ENCODE results near the gene NBL1.

NBL1 gene

DNA sequence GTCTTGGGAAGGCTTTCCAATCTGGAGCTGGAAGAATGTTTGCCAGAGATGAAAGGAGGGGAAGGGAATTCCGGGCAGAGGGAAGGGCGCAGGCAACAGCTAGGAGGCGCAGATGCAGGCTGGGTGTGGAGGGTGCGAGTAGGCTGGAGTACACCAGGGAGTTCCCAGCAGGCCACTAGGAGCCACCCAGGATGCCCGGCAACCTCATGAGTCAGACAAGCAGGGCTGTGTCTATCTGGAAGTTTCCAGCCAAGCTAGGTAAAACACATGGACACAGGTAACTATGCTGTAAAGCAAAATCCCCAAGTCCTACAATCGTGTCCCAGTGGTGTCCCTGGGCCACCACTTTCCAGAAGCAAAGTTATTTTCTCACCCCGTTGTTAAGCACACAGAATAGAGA, 990 bp upstream of the NBL1 start (continued):
- TF ChIP-seq, protein P1, sequence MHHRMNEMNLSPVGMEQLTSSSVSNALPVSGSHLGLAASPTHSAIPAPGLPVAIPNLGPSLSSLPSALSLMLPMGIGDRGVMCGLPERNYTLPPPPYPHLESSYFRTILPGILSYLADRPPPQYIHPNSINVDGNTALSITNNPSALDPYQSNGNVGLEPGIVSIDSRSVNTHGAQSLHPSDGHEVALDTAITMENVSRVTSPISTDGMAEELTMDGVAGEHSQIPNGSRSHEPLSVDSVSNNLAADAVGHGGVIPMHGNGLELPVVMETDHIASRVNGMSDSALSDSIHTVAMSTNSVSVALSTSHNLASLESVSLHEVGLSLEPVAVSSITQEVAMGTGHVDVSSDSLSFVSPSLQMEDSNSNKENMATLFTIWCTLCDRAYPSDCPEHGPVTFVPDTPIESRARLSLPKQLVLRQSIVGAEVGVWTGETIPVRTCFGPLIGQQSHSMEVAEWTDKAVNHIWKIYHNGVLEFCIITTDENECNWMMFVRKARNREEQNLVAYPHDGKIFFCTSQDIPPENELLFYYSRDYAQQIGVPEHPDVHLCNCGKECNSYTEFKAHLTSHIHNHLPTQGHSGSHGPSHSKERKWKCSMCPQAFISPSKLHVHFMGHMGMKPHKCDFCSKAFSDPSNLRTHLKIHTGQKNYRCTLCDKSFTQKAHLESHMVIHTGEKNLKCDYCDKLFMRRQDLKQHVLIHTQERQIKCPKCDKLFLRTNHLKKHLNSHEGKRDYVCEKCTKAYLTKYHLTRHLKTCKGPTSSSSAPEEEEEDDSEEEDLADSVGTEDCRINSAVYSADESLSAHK (tag by site-specific recombination; IDR thresholded peaks at IDR 0.05), result no peak
- TF ChIP-seq ZNF239 (tag by site-specific recombination; IDR thresholded peaks at IDR 0.05) (no peak), GLIS2 (tag by site-specific recombination; IDR thresholded peaks at IDR 0.05) (0 out of 2 replicates have a peak, but pooled peaks have one; percentile 34), ZNF157 (tag by site-specific recombination; IDR thresholded peaks at IDR 0.05) (no peak), ZIC2 (tag by site-specific recombination; IDR thresholded peaks at IDR 0.05) (peak; percentile 56; the same call in 1 of the 2 replicates), ZNF558 (tag by site-specific recombination; IDR thresholded peaks at IDR 0.05) (no peak), EGR2 (tag by site-specific recombination; IDR thresholded peaks at IDR 0.05; ENCODE audit: low read depth) (no peak), ZNF510 (tag by site-specific recombination; IDR thresholded peaks at IDR 0.05; ENCODE audit: insufficient replicate concordance) (no peak), ZNF112 (tag by site-specific recombination; IDR thresholded peaks at IDR 0.05) (no peak), RBAK (tag by site-specific recombination; IDR thresholded peaks at IDR 0.05) (no peak), ZNF76 (tag by site-specific recombination; IDR thresholded peaks at IDR 0.05; ENCODE audit: borderline replicate concordance, low read depth) (peak; percentile 71; the same call in 1 of the 2 replicates), KLF1 (tag by site-specific recombination; IDR thresholded peaks at IDR 0.05) (peak; percentile 50), ZNF701 (tag by site-specific recombination; IDR thresholded peaks at IDR 0.05) (no peak), SALL2 (tag by site-specific recombination; IDR thresholded peaks at IDR 0.05; ENCODE audit: borderline replicate concordance) (no peak), ZNF776 (tag by site-specific recombination; IDR thresholded peaks at IDR 0.05; ENCODE audit: borderline replicate concordance) (no peak), ZNF223 (tag by site-specific recombination; IDR thresholded peaks at IDR 0.05) (no peak)
- TF ChIP-seq, protein P2, sequence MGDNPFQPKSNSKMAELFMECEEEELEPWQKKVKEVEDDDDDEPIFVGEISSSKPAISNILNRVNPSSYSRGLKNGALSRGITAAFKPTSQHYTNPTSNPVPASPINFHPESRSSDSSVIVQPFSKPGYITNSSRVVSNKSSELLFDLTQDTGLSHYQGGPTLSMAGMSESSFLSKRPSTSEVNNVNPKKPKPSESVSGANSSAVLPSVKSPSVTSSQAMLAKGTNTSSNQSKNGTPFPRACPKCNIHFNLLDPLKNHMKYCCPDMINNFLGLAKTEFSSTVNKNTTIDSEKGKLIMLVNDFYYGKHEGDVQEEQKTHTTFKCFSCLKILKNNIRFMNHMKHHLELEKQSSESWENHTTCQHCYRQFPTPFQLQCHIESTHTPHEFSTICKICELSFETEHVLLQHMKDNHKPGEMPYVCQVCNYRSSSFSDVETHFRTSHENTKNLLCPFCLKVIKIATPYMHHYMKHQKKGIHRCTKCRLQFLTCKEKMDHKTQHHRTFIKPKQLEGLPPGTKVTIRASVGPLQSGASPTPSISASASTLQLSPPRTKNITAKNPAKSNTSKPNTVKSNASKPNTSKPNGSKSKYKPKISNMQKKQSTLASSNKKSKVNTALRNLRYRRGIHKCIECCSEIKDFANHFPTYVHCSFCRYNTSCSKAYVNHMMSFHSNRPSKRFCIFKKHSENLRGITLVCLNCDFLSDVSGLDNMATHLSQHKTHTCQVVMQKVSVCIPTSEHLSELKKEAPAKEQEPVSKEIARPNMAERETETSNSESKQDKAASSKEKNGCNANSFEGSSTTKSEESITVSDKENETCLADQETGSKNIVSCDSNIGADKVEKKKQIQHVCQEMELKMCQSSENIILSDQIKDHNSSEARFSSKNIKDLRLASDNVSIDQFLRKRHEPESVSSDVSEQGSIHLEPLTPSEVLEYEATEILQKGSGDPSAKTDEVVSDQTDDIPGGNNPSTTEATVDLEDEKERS (tag by site-specific recombination; IDR thresholded peaks at IDR 0.05), result no peak
- TF ChIP-seq, protein P3, sequence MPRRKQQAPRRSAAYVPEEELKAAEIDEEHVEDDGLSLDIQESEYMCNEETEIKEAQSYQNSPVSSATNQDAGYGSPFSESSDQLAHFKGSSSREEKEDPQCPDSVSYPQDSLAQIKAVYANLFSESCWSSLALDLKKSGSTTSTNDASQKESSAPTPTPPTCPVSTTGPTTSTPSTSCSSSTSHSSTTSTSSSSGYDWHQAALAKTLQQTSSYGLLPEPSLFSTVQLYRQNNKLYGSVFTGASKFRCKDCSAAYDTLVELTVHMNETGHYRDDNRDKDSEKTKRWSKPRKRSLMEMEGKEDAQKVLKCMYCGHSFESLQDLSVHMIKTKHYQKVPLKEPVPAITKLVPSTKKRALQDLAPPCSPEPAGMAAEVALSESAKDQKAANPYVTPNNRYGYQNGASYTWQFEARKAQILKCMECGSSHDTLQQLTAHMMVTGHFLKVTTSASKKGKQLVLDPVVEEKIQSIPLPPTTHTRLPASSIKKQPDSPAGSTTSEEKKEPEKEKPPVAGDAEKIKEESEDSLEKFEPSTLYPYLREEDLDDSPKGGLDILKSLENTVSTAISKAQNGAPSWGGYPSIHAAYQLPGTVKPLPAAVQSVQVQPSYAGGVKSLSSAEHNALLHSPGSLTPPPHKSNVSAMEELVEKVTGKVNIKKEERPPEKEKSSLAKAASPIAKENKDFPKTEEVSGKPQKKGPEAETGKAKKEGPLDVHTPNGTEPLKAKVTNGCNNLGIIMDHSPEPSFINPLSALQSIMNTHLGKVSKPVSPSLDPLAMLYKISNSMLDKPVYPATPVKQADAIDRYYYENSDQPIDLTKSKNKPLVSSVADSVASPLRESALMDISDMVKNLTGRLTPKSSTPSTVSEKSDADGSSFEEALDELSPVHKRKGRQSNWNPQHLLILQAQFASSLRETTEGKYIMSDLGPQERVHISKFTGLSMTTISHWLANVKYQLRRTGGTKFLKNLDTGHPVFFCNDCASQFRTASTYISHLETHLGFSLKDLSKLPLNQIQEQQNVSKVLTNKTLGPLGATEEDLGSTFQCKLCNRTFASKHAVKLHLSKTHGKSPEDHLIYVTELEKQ (tag by site-specific recombination; IDR thresholded peaks at IDR 0.05; ENCODE audit: borderline replicate concordance), result no peak
- TF ChIP-seq, protein P4, sequence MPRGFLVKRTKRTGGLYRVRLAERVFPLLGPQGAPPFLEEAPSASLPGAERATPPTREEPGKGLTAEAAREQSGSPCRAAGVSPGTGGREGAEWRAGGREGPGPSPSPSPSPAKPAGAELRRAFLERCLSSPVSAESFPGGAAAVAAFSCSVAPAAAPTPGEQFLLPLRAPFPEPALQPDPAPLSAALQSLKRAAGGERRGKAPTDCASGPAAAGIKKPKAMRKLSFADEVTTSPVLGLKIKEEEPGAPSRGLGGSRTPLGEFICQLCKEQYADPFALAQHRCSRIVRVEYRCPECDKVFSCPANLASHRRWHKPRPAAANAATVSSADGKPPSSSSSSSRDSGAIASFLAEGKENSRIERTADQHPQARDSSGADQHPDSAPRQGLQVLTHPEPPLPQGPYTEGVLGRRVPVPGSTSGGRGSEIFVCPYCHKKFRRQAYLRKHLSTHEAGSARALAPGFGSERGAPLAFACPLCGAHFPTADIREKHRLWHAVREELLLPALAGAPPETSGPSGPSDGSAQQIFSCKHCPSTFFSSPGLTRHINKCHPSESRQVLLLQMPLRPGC (tag by site-specific recombination; IDR thresholded peaks at IDR 0.05), result no peak
- TF ChIP-seq, protein P5, sequence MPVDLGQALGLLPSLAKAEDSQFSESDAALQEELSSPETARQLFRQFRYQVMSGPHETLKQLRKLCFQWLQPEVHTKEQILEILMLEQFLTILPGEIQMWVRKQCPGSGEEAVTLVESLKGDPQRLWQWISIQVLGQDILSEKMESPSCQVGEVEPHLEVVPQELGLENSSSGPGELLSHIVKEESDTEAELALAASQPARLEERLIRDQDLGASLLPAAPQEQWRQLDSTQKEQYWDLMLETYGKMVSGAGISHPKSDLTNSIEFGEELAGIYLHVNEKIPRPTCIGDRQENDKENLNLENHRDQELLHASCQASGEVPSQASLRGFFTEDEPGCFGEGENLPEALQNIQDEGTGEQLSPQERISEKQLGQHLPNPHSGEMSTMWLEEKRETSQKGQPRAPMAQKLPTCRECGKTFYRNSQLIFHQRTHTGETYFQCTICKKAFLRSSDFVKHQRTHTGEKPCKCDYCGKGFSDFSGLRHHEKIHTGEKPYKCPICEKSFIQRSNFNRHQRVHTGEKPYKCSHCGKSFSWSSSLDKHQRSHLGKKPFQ (tag by site-specific recombination; IDR thresholded peaks at IDR 0.05), result no peak
- TF ChIP-seq, protein P6, sequence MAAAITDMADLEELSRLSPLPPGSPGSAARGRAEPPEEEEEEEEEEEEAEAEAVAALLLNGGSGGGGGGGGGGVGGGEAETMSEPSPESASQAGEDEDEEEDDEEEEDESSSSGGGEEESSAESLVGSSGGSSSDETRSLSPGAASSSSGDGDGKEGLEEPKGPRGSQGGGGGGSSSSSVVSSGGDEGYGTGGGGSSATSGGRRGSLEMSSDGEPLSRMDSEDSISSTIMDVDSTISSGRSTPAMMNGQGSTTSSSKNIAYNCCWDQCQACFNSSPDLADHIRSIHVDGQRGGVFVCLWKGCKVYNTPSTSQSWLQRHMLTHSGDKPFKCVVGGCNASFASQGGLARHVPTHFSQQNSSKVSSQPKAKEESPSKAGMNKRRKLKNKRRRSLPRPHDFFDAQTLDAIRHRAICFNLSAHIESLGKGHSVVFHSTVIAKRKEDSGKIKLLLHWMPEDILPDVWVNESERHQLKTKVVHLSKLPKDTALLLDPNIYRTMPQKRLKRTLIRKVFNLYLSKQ (tag by site-specific recombination; IDR thresholded peaks at IDR 0.05; ENCODE audit: borderline replicate concordance), result no peak

Measured in HEK293 (cell line).